Activated CD4-positive, alpha-beta T cell treated with anti-CD3 and anti-CD28 coated beads for 4 hours (primary cell): ENCODE measurements around the gene MS4A6E.
A peak's percentile ranks its signal among the peaks of the same experiment; 100 is the strongest.
"Not testable (repeated sequence)": the region's sequence is repeated elsewhere in the genome, so short reads cannot be mapped to it uniquely, and the experiment has no call there.

ENCODE experiments used
- DNase-seq, 2 donors: peaks; one replicate each; pipeline ENCODE4 v3.0.0-alpha.2; 2020

MS4A6E gene, protein sequence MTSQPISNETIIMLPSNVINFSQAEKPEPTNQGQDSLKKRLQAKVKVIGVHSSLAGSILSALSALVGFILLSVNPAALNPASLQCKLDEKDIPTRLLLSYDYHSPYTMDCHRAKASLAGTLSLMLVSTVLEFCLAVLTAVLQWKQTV

DNA sequence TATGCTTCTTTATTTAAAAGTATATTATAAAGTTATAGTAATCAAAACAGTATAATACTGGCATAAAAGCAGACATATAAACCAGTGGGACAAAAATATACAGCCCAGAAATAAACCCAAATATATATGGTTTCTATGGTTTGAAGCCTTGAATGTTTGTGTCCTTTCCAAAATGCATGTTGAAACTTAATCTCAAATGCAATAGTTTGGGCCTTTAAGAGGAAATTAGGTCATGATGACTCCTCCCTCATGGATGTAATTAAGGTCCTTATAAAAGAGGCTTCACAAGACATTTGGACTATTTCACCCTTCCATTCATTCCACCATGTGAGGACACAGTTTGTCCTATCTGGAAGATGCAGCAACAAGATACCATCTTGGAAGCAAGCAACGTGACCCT is at the start of gene MS4A6E:
Gene MS4A6E, plus strand, starts transcription at position 301 of the 400 bp plus-strand sequence. CDS start 7,641 bp downstream, outside the sequence.
- no peak for DNase-seq

DNA sequence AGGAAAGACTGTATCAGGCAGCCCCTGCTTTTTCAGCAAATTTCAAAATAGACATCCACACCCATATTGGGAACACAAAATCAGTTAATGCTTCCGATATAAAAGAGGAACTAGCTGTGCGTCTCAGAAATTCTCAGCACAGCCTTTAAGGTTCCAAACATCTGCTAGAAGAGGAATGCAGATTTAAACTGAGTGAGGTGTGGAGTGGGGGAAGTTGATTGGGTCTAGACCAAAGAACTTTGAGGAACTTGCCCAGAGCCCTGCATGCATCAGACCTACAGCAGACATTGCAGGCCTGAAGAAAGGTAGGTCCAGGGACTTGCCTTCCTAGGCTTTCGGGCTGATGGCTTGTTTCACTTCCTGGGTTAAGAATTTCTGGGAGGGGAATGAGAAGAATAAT is 46.6 kb upstream of the MS4A6E start, which contains the start of gene MS4A4A:
Gene MS4A4A, plus strand, starts transcription at position 255 of the 400 bp plus-strand sequence. Its CDS starts 10 bp downstream, at position 265.
- DNase-seq: no peak

DNA sequence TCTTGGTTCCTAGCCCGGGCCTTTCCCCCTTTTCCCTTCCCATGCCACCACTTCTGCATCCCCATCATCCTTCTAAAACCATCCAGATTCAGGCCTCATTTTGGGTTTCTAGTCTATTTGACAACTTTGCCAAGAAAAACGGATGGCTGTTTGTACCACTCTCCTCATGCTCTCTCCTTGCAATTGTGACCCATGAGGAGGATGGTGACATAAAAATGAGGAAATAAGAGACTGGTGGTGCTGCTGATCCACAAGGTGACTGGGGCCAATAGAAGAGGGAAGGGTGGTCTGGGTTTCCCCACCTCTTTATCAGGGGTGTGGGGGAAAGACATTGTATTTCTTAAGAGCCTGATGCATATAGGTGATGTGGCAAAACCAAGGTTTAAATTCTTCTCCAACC is 45.6 kb upstream of the MS4A6E start:
- no peak for DNase-seq

DNA sequence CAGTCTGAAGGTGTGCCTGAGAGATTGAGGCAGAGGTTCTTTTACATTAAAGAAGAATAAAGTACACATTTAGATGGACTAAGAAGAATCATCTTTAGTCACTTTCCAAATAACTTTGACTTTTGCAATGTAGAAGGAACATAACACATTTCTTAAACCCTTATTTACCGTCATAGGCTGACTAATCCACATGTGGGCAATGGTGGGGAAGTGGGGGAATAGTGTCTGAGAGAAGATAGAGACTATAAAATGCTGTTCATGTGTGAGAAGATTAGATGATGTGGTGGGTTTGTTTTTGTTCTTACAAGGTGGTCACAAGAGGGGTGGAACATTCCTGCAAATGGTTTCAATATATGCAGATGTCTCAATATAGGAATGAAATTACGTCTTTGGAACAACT is 44.8 kb upstream of the MS4A6E start:
- DNase-seq: no peak

DNA sequence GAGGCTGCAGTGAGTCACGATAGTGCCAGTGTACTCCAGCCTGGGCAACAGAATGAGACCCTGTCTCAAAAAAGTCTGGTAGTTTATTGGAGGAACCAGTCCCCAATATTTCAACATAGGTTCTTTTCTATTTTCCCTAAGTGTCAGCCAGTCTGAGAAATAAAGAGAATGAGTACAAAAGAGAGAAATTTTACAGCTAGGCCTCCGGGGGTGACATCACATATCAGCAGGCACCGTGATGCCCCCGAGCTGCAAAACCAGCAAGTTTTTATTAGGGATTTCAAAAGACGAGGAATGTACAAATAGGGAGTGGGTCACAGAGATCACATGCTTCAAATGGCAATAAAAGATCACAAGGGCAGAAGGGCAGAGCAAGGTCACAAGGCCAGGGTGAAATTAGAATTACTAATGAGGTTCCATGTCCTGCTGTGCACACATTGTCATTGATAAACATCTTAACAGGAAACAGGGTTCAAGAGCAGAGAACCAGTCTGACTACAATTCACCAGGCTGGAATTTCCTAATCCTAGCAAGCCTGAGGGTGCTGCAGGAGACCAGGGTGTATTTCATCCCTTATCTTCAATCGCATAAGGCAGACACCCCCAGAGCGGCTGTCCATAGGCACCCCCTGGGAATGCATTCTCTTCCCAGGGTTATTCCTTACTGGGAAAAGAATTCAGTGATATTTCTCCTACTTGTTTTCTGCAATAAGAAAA is 41.5 kb upstream of the MS4A6E start:
- not testable (repeated sequence) for DNase-seq

DNA sequence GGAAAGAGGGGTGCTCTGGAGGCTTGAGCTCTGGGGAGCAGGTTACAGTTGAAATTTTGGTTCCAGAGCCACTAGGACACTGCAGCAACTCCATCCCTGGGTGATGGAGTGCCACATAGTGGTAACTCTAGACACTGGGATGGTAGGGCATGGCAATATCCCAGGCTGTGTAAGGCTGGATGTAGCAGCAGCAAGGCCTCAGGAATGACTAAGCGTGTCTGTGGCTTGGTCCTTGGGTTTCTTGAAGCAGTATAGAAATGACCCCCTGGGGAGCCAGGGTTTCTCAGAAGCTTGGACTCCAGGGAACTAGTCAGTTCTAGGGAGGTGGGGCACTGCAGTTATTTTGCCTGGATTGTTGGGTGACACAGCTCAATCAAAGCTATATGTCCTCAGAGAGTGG is 38.5 kb upstream of the MS4A6E start:
- no peak for DNase-seq

DNA sequence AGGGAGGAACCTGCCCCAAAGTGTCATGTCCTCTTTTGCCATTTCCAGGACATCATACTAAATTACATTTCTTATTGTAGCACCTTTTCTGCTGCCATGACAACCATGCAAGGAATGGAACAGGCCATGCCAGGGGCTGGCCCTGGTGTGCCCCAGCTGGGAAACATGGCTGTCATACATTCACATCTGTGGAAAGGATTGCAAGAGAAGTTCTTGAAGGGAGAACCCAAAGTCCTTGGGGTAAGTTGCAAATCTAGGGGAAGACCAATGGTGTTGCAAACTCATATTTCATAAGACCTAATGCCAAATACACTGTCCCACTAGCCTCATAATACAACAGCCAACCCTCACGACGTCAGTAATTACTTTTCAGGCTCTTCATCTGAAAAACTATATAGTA is 34.9 kb upstream of the MS4A6E start:
- no peak for DNase-seq

DNA sequence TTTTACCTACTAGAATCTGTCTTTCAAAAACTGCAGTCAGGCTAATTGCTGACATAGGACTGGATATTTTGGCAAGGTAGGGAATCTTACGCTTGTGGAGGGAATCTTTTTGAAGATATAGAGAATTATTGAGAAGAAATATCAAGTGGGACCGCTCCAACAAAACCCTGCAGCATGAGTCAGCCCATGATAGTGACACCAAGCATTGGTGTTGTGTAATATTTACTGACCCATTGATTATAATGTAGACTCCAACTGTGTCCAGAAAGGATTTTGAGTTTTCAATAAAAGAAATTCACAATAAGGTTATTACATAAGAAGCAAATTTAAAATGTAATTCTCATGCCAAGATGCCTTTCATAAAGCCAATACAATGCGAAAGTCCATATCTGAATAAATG is 25.9 kb upstream of the MS4A6E start:
- no peak for DNase-seq

DNA sequence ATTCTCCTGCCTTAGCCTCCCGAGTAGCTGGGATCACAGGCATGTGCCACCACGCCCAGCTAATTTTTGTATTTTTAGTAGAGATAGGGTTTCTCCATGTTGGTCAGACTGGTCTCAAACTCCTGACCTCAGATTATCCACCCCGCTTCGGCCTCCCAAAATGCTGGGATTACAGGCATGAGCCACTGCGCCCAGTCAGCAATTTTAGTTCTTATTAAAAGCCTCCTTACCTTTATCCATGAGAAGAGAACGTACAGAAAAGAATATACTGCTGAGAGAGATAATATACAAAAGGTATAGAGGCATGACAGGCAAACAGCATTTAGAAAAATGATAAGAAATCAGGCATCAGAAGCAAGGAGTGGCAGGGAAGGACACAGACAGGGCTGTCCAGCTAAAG is 25.2 kb upstream of the MS4A6E start:
- DNase-seq: not testable (repeated sequence)

DNA sequence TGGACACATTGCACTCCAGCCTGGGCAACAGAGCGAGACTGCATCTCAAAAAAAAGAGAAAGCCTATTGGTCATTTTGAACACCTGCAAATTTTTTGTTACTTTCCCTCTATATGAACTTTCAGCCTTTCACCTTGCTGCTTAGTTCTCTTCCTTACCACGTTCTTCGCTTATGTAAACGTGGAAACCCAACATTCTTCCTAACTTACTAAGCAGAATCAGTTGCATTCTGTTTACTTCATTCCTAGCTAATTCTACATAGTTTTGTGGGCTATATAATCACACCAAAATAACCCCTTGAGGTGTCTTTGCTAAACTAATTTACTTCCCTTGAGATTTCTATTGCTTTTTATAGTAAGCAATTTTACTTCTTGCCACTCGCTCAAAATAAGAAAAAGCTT is 23.4 kb upstream of the MS4A6E start:
- no peak for DNase-seq

DNA sequence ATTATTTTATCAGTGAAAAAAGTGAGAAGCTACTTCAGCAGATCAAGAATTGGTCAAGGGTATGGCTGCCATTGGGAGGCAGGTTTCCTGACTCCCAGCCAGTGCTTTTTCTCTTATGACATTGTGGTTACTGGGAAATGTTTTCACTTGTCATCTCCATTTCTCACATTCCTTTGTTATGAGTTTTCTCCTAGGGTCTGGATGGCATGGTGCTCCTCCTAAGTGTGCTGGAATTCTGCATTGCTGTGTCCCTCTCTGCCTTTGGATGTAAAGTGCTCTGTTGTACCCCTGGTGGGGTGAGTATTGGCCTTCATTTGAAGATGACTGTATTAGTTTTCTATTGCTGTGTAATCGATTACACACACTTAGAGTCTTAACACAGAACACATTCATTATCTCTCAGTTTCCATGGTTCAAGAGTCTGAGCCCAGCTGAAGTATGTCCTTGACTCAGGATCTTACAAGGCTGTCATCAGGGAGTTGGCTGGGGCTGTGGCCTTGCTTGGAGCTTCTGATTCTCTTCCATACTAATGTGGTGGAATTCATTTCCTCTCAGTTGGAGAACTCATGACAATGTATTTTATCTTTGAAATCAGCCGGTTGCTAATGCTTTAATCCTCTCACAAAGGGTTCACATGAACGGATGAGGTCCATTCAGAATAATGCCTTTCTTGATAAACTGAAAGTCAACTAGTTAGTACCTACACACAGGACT is 21.0 kb upstream of the MS4A6E start:
- no peak for DNase-seq

DNA sequence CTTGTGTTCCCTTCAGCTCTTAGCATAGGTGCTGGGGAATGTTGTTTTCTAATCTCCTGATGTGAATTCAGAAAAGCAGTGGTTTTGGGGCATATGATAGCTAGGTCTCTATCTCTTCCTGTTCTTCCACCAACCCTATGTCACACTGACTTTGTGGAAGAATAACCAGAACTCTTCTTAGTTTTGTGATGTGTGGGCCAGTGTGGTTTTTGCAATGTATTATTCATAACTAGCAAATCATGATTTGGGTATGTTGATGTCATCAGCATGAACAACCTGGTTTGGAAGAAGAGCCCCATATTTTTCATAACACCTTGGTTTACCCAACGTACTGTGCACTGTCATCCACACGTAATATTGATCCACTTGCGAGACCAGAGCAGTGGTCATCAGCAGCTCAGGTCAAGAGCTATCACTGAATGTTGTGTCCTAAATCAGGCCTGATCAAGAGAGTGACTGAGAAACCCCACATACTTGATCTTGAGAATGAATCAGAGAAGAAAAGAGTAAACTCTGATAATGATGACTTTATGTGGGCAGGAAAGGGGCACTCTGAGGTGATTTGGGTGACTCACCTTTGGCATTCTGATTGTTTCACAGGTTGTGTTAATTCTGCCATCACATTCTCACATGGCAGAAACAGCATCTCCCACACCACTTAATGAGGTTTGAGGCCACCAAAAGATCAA is 19.4 kb upstream of the MS4A6E start:
- no peak for DNase-seq

DNA sequence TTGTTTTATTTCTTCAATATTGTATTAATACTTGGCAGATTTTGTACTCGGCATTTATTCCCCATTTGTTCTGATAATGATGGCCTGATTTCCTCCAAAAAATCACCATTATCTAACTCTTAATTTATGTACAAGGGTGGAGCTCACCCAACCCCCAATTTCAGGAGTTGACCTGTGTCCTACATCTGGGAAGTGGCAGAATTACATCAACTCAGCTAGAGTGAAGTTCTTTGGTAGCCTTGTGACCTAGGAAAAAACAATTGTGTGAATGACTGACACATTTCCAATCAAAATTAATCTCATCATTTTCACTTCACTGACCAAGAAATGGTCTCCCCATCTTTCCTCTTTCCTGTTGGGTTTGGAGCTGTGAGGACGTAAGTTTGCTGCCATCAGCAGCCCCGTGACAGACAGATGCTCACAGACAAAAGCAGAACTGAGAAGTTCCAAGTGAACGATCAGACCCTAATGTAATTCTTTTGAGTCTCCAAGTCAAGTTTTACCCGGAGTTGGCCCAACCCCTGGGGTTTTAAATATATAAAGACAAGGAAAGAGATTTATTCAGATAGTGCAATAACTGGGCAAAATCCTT is 16.6 kb upstream of the MS4A6E start:
- no peak for DNase-seq

DNA sequence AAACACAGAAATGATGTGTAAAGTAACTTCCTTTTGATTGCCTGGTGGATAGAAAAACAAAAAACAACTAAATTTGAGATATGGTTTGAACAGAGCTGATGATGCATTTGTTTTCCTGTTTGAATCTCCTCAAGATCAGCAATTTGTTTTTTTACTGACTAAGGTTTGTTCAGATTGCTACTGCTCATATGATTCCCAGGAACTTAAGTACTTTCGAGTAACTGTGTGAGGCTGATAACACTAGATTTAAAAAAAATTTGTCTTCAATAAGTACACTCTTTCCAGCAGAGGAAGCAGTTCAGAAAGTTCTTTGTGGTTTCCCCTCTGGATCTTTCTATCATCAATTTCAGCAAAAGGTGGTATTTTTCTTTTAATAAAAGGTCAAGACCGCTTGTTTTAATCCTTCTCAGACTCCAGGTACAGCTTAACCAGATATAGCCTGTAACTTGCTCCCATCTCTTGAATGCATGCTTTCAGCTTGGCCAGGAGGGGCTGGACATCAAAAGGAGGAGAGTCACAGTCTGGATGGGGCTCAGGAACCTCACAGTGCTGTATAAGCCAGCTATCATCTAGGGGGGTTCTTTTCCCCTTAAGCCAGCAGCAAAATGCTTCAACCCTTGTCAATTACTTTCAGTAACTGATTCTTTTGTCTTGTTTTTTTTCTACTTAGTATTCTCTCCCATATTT is 12.3 kb upstream of the MS4A6E start:
- DNase-seq: no peak

DNA sequence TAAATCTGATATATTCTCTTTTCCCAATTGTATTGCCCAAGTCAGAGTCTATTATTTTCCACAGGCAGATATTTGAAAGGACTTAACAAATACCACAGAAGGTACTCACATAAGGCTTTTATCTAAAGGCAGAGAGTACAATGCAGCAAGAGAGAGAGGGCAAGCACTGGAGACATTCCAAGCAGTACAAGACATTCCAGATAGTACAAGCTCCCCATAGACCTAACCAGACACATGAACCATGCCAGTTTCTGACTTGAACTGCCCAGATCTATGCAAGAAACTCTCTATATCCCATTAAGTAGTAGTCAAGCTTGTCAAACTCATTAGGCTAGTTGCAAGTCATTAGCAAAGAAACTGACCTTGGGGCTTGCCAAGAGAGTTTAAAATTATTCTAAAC is 11.2 kb upstream of the MS4A6E start:
- no peak for DNase-seq

DNA sequence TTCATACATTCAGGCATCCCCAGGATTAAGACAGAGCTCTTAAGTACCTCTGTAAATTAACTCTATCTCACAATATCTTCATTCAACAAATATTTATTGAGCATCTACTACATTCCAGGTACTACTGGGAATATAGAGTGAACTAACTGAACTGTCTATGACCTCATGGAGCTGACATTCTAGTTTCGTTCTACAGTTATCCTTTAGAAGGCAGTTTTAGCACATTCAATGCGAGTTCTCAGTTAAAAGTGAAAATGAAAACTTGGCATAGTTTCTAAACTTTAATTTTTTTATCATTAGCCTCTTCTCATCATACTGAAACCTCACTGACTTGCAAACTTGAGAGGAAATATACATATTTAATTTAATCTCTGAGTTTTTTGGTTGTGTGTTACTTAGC is 10.7 kb upstream of the MS4A6E start:
- no peak for DNase-seq

DNA sequence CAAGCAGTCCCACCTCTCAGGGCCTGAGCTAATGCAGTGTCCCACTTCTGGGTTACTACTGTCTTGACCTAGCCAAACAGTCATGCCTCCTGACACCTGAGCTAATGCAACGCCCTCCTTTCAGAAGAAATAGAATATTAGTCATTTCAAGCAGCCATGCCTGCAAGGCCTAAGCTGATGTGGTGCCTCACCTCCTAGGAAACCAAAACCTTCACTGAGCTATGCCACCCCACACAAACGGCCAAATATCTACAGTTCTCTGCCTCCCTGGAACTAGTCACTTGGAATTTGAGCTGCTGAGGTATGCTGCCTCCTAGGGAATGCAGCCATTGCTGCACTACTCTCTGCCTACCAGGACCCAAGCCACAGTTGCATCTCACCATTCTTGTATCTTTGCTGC is 8.3 kb upstream of the MS4A6E start:
- DNase-seq: no peak

DNA sequence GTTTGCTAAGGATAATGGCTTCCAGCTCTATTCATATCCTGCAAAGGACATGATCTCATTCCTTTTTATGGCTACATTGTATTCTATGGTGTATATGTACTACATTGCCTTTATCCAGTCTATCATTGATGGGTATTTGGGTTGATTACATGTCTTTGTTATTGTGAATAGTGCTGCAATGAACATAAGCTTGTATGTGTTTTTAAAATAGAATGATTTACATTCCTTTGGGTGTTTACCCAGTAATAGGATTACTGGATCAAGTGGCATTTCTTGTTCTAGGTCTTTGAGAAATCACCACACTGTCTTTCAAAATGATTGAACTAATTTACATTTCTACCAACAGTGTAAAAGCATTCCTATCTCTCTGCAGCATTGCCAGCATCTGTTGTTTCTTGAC is 6.0 kb upstream of the MS4A6E start:
- DNase-seq: no peak

DNA sequence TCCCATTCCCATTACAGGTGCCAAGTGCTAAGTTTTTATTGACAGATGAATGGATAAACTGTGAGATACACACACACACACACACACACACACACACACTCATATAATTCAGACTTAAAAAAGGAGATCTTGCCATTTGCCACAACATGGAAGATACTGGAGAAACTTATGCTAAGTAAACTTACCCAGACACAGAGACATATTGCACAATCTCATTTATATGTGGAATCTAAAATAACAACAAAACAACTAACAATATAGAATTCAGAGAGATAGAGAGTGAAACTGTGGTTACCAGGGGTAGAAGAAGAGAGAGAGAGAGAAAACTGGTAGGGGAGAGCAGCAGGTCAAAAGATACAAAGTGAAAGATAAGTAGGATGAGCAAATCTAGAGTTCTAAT is 1.4 kb downstream of the MS4A6E start:
- DNase-seq: no peak

DNA sequence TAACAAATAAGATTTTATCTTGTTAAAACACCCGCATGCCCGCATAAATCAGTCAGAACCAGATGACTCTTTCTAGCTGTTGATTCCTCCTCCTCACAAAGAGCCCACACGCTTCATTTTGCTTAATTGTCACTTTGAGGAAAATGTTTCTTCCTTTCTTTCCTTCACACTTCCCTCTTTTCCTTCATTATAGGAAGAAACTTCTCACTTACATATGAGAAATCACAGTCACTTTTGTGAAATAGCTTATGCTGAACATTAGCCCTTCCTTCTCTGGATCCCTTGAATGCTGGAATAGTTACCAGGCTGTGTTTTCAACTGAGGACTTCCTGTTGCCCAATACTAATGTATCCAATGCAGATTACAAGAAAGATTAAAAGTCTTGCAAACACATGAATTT is 5.8 kb downstream of the MS4A6E start:
- no peak for DNase-seq

DNA sequence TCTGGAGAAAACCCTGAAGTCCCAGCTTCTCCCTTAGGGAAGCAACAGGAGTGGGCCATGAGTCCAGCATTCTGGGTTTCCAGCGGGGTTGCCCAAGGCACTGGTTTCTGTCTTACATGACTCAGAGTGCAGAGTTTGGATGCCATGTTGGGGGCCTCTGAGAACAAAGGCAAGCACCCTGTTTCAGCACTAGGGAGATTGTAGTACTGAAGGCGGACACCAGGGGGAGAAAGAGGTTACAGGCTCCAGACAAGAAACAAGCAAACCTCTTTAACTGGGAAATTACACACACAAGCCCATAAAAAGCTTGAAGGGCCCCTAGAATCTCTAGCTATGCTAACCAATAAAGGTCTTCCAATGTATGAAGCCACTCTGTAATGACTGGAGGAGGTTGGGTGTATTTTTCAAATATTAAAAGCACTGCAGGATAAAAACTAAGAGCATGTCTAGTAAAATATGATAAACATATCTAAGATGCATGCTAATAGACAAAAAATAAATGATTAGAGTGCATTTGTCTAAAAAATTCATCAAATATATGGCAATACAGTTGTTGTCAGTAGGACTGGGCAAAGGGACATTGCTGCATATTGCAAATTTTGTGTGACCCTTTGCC is 7.1 kb downstream of the MS4A6E start:
- peak; percentile 32 to 65 for DNase-seq

DNA sequence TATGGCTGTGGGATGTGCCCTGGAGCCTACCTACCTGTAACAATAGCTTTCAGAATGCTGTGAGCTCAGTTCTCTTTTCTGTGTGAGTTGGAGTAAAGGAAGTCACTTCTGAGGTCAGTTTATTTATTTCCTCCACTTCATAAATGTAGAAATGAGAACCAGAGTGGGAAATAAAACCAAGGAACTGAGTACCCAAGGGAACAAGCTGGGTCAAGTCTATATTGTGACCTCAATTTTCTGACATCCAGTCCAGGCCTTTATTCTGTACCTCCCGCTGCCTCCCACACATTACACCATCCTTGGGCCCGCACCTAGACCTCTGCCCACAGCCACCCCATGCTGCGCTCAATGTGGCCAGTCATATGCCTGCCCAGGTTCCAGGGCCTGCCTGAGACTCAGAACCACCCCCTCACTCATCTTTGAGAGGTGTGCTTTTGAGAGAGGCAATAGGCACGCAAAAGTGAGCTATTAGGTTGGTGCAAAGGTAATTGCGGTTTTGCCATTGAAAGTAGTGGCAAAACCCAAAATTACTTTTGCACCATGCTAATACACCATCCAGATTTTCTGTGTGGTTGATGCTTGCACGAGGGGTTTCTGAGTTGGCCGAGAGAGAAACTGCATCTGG is 9.8 kb downstream of the MS4A6E start:
- DNase-seq: no peak
